ENCODE results near the gene GTF2A1.
A peak's percentile ranks its signal among the peaks of the same experiment; 100 is the strongest.

Gene GTF2A1

GRCh38 chr14:81172881-81173280 is 47.9 kb downstream of the GTF2A1 start:
- DNase-seq, result no peak

GRCh38 chr14:81172353-81172752 is 48.4 kb downstream of the GTF2A1 start:
- no peak for DNase-seq

GRCh38 chr14:81170829-81171195 is 49.9 kb downstream of the GTF2A1 start:
- DNase-seq, result no peak

- peak; percentile 63 for DNase-seq
Observed at GRCh38 chr14:81170104-81170828, 50.5 kb downstream of the GTF2A1 start.

- no peak for DNase-seq
Observed at GRCh38 chr14:81169711-81170103, 51.1 kb downstream of the GTF2A1 start.

- no peak for DNase-seq
Observed at GRCh38 chr14:81169267-81169666, 51.5 kb downstream of the GTF2A1 start.

- no peak for DNase-seq
Observed at GRCh38 chr14:81166121-81166520, 54.6 kb downstream of the GTF2A1 start.

- DNase-seq, result no peak
Observed at GRCh38 chr14:81165188-81165587, 55.6 kb downstream of the GTF2A1 start.

GRCh38 chr14:81164167-81164774 is 56.5 kb downstream of the GTF2A1 start:
- DNase-seq, result peak; percentile 51

GRCh38 chr14:81162941-81163340 is 57.8 kb downstream of the GTF2A1 start:
- no peak for DNase-seq

GRCh38 chr14:81161749-81162148 is 59.0 kb downstream of the GTF2A1 start:
- no peak for DNase-seq

GRCh38 chr14:81161088-81161487 is 59.7 kb downstream of the GTF2A1 start:
- no peak for DNase-seq

GRCh38 chr14:81157431-81157830 is 63.3 kb downstream of the GTF2A1 start:
- no peak for DNase-seq

- DNase-seq, result no peak
Observed at GRCh38 chr14:81153187-81153586, 67.6 kb downstream of the GTF2A1 start.

- no peak for DNase-seq
Observed at GRCh38 chr14:81148635-81149034, 72.1 kb downstream of the GTF2A1 start.

- DNase-seq, result no peak
Observed at GRCh38 chr14:81147140-81147897, 73.4 kb downstream of the GTF2A1 start.

- no peak for DNase-seq
Observed at GRCh38 chr14:81144824-81145603, 75.7 kb downstream of the GTF2A1 start.

- no peak for DNase-seq
Observed at GRCh38 chr14:81143793-81144192, 77.0 kb downstream of the GTF2A1 start.

- DNase-seq, result no peak
Observed at GRCh38 chr14:81141426-81141825, 79.3 kb downstream of the GTF2A1 start.

GRCh38 chr14:81138429-81138828 is 82.3 kb downstream of the GTF2A1 start:
- DNase-seq, result no peak

- no peak for DNase-seq
Observed at GRCh38 chr14:81137316-81137715, 83.4 kb downstream of the GTF2A1 start.

- no peak for DNase-seq
Observed at GRCh38 chr14:81133400-81133799, 87.4 kb downstream of the GTF2A1 start.

GRCh38 chr14:81132468-81132867 is 88.3 kb downstream of the GTF2A1 start:
- no peak for DNase-seq
